ENCODE data around the gene MIER3. TPM values are rescaled to one million over a fixed set of nuclear protein-coding genes. Genes with fewer than 3 reads are reported as not detected.

MIER3 gene
- 9.3 to 14.4 TPM (median 12.3 TPM) in 5 replicates for total RNA-seq (2022; extraction: Qiagen RNA extraction; ENCODE audit: low read depth)

GRCh38 chr5:56951946-56952691 lies at the start of gene MIER3:
TSS of gene MIER3 (minus strand) at chr5:56952123. CDS start at chr5:56952102, 21 bp downstream.

GRCh38 chr5:56909294-56910209 lies 42.4 kb downstream of the MIER3 start, which contains the start of gene SETD9:
TSS of gene SETD9 (plus strand) at chr5:56909596. CDS start at chr5:56909646, 50 bp downstream.

Other genes with a start within 250 kb of the MIER3 start
- 0.98 to 2.1 TPM (median 1.7 TPM) in 5 replicates for gene MAP3K1, start 136.6 kb downstream of the MIER3 start, total RNA-seq (2022; extraction: Qiagen RNA extraction; ENCODE audit: low read depth)
- 5.0 to 9.9 TPM (median 5.1 TPM) in 5 replicates for gene SETD9, start 42.5 kb downstream of the MIER3 start, total RNA-seq (2022; extraction: Qiagen RNA extraction; ENCODE audit: low read depth)
- 33.6 to 56.1 TPM (median 39.5 TPM) in 5 replicates for gene GPBP1, start 221.9 kb upstream of the MIER3 start, total RNA-seq (2022; extraction: Qiagen RNA extraction; ENCODE audit: low read depth)

Measured in A549 treated with ZK216348 at 1 μM for 4 hours (cell line).